Breast epithelium (tissue), 3 donors: ENCODE data around the gene EFCAB8.

Source experiments
- POLR2A ChIP-seq: fragments of 450-650 bp; IDR thresholded peaks from one replicate; pipeline ENCODE4 v1.6.1; 2016; ENCODE audit warnings: antibody characterized with exemption, mild to moderate bottlenecking, moderate library complexity
- POLR2AphosphoS5 ChIP-seq, 3 donors: sonication (generic); formaldehyde crosslinking; IDR thresholded peaks; one replicate each; pipeline ENCODE4 v1.6.1; 2017; ENCODE audit warnings: antibody characterized with exemption in 3 of 3
- TF ChIP-seq, protein P1 (sequence below), 3 donors: fragments of 450-650 bp; IDR thresholded peaks; one replicate each; pipeline ENCODE4 v1.5.1; 2016 to 2017; ENCODE audit warnings: antibody characterized with exemption in 3 of 3, mild to moderate bottlenecking in 3 of 3, moderate library complexity in 3 of 3

DNA sequence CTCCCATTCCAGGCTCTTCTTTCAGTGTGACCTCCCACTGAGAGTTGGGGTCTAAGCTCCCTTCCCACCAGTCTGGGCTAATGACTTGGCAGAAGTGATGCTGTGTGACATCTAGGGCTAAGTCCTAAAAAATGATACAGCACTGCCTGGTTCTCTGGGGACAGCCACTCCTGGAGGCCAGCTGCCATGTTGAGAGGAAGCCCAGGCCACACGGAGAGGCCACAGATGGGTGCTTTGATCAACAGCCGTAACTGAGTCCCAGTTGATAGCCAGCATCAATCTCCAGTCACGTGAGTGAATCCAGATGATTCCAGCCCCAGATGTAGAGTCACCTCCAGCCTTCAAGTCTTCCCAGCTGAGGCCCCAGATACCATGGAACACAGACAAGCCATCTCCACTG lies 131.7 kb downstream of the EFCAB8 start:
- no peak for TF ChIP-seq POLR2A
- TF ChIP-seq, protein P1, sequence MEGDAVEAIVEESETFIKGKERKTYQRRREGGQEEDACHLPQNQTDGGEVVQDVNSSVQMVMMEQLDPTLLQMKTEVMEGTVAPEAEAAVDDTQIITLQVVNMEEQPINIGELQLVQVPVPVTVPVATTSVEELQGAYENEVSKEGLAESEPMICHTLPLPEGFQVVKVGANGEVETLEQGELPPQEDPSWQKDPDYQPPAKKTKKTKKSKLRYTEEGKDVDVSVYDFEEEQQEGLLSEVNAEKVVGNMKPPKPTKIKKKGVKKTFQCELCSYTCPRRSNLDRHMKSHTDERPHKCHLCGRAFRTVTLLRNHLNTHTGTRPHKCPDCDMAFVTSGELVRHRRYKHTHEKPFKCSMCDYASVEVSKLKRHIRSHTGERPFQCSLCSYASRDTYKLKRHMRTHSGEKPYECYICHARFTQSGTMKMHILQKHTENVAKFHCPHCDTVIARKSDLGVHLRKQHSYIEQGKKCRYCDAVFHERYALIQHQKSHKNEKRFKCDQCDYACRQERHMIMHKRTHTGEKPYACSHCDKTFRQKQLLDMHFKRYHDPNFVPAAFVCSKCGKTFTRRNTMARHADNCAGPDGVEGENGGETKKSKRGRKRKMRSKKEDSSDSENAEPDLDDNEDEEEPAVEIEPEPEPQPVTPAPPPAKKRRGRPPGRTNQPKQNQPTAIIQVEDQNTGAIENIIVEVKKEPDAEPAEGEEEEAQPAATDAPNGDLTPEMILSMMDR (IDR thresholded peaks at IDR 0.05): no peak
- TF ChIP-seq POLR2AphosphoS5 (IDR thresholded peaks at IDR 0.05): no peak
